Parathyroid adenoma (tissue), 2 donors: ENCODE measurements around the gene AQP10.

Source experiments
- H2AFZ ChIP-seq: fragments of 300-600 bp; sonication (generic); one replicate; pipeline ENCODE4 v1.7.0; 2017; ENCODE audit warnings: antibody characterized with exemption, mild to moderate bottlenecking
- H3K27ac ChIP-seq: fragments of 300-600 bp; sonication (generic); one replicate; pipeline ENCODE4 v1.7.0; 2017
- H3K27me3 ChIP-seq: fragments of 300-600 bp; sonication (generic); one replicate; pipeline ENCODE4 v1.7.0; 2017; ENCODE audit warnings: low read length; ENCODE audit not compliant: control insufficient read depth, insufficient read depth
- H3K36me3 ChIP-seq: fragments of 300-600 bp; sonication (generic); one replicate; pipeline ENCODE4 v1.7.0; 2017; ENCODE audit warnings: low read length; ENCODE audit not compliant: control insufficient read depth, insufficient read depth
- H3K4me1 ChIP-seq: fragments of 300-600 bp; sonication (generic); one replicate; pipeline ENCODE4 v1.7.0; 2017; ENCODE audit warnings: control low read depth
- H3K4me2 ChIP-seq: fragments of 300-600 bp; sonication (generic); one replicate; pipeline ENCODE4 v1.7.0; 2017; ENCODE audit warnings: low read length
- H3K4me3 ChIP-seq: fragments of 300-600 bp; sonication (generic); one replicate; pipeline ENCODE4 v1.7.0; 2017; ENCODE audit warnings: low read depth, low read length
- H3K79me2 ChIP-seq: fragments of 300-600 bp; sonication (generic); one replicate; pipeline ENCODE4 v1.7.0; 2017; ENCODE audit warnings: control low read depth
- H3K9ac ChIP-seq: fragments of 300-600 bp; sonication (generic); one replicate; pipeline ENCODE4 v1.7.0; 2017; ENCODE audit warnings: mild to moderate bottlenecking
- H3K9me3 ChIP-seq: fragments of 300-600 bp; sonication (generic); one replicate; pipeline ENCODE4 v1.7.0; 2017; ENCODE audit warnings: low read length; ENCODE audit not compliant: control insufficient read depth
- TF ChIP-seq, protein P1 (sequence below): fragments of 300-600 bp; sonication (generic); IDR thresholded peaks from one replicate; pipeline ENCODE4 v1.7.0; 2017; ENCODE audit warnings: antibody characterized with exemption, mild to moderate bottlenecking
- donor health status: primary hyperparathyroidism.

AQP10 gene

DNA sequence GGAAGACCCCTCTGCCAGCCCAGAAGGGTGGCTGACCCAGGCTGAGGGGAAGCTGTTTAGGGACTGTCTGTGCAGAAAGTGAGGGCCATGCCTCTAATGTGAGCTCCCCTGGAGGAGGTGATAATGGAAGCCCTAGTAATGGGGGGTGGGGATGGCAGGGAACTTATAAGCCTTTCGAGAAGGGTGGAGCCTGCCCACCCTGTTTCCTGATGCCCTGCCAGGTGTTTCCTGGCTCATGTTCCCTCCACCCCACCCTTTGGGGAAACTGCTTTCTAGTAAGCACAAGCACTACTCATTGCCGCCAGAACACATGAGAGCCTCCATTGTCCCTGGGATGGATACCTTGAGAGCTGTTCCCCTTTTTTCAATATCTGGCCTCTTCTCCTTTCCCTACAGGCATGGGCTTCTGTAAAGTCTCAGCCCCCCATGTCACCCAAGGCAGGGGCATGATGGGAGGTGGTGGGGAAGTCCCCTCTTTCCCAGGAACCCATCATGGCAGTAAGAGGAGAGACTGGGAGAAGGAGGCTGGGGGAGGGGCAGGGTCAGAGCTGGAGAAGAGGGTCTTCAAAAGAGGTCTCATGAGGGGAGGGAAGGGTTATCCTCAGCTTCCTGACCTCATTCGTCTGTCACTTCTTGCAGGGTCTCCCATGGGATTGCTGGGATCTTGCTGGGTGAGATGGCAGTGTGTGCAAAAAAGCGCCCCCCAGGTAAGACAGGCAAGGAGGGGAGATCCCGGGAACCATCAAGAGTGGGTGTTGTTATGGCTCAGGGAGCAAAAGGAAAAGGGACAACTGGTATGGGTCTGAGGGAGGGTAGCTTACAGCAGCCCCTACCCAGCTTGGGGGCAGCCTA, 6.8 kb downstream of the AQP10 start:
- H3K4me3 ChIP-seq = peak overlapping the region; percentile 35
- peak overlapping the region; percentile 50 for H2AFZ ChIP-seq
- TF ChIP-seq, protein P1, sequence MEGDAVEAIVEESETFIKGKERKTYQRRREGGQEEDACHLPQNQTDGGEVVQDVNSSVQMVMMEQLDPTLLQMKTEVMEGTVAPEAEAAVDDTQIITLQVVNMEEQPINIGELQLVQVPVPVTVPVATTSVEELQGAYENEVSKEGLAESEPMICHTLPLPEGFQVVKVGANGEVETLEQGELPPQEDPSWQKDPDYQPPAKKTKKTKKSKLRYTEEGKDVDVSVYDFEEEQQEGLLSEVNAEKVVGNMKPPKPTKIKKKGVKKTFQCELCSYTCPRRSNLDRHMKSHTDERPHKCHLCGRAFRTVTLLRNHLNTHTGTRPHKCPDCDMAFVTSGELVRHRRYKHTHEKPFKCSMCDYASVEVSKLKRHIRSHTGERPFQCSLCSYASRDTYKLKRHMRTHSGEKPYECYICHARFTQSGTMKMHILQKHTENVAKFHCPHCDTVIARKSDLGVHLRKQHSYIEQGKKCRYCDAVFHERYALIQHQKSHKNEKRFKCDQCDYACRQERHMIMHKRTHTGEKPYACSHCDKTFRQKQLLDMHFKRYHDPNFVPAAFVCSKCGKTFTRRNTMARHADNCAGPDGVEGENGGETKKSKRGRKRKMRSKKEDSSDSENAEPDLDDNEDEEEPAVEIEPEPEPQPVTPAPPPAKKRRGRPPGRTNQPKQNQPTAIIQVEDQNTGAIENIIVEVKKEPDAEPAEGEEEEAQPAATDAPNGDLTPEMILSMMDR = no peak
- H3K4me1 ChIP-seq = peaks cover 3% of the 10 kb centered on the region
- peak overlapping the region; percentile 59 for H3K4me2 ChIP-seq
- H3K79me2 ChIP-seq = no peaks in the 10 kb centered on the region
- H3K9ac ChIP-seq = no peak overlapping the region
- no peaks in the 10 kb centered on the region for H3K9me3 ChIP-seq
- no peaks in the 10 kb centered on the region for H3K27me3 ChIP-seq
- H3K36me3 ChIP-seq = no peaks in the 10 kb centered on the region
- no peak overlapping the region for H3K27ac ChIP-seq

DNA sequence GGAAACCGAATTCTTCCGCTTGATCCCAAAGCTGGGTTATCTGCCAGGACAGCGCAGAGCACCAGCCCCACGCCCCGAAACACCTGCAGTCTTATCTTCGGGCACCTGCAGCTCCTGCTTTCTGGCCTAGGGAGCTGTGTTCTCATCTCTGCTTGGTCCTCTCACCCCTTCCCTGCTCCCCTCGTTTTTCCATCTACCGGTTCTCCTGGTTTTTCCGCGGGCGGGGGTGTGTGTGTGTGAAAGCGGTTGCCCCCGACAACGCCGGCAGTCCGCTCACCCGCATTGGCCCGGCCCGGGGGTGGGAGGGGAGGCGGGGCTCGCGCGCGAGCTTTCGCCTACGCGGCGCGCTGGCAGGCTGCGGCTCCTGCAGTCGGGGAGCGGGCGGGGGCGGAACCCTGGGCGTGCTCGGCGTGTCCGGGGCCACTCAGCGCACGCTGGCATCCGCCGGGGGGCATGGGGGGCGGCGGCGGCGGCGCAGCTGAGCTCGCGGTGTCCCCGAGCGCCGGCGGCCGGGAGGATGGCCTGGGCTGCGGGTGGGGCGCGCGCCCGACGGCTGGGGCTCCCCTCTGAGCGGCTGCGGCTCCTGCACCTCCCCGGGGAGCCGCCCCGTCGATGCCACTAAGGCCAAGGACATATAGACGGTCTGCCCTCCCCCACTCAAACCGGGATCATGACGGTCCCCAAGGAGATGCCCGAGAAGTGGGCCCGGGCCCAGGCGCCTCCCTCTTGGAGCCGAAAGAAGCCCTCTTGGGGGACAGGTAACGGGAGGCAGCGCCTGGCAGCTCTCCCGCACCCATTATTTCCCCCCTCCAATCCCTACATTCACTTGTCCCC, 7.6 kb downstream of the AQP10 start:
- H2AFZ ChIP-seq = peak overlapping the region; percentile 50
- TF ChIP-seq, protein P1 = no peak
- peaks cover 3% of the 10 kb centered on the region for H3K4me1 ChIP-seq
- H3K9me3 ChIP-seq = no peaks in the 10 kb centered on the region
- H3K27me3 ChIP-seq = no peaks in the 10 kb centered on the region
- no peaks in the 10 kb centered on the region for H3K79me2 ChIP-seq
- H3K4me3 ChIP-seq = peak overlapping the region; percentile 35
- H3K27ac ChIP-seq = no peak overlapping the region
- H3K9ac ChIP-seq = no peak overlapping the region
- peak overlapping the region; percentile 59 for H3K4me2 ChIP-seq
- no peaks in the 10 kb centered on the region for H3K36me3 ChIP-seq

DNA sequence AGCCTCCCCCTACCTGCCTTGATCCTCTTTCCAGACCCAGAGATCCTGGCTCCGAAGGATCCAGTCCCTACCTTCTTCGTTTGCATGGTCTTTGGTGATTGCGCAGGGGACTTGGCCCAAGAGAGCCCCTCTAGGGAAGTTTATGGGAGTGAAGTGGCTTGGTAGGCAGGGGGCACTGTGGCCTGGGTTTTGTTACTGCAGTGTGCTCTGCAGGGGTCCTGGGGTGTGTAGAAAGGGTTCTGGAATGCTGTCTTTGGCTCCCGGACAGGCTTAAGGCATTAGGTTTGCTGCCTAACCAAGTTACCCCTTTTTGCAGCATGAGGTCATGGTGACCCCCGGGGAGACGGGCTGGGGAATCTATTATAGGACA, 8.2 kb downstream of the AQP10 start:
- Histone ChIP-seq H3K36me3 (no peaks in the 10 kb centered on the region), H3K27me3 (no peaks in the 10 kb centered on the region), H3K4me2 (peak overlapping the region; percentile 59), H3K9me3 (no peaks in the 10 kb centered on the region), H3K79me2 (no peaks in the 10 kb centered on the region), H3K27ac (no peak overlapping the region), H3K4me3 (no peak overlapping the region), H3K4me1 (peaks cover 3% of the 10 kb centered on the region), H3K9ac (no peak overlapping the region), H2AFZ (no peak overlapping the region)
- TF ChIP-seq, protein P1 = no peak

DNA sequence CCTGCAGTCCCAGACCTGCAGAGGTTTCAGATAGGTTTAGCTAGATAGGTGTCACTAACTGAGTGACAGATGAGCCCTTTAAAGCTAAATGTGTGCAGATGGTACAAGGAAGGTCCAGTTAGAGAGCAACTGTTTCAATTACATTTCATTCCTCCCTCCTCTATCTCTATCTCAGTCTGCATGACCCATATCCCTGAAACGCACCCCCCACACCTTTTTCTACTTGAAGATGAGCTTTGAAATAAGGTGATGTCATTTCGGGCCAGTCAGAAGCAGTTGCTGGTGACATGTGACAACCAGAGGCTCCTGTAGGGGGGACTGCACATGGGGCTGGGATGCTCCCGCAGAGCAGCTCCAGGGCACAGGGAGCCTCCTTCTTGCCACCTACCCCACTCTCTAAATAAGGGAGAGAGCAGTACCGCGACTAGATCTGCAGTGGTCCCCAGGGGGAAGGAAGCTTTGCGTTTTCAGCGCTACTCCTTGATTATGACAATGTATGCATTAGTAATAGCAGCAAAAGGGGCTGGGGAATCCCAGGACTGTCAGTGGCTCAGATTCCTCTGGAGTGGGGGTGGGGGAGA, 8.7 kb downstream of the AQP10 start:
- peaks cover 3% of the 10 kb centered on the region for H3K4me1 ChIP-seq
- TF ChIP-seq, protein P1 = no peak
- H3K4me2 ChIP-seq = no peak overlapping the region
- H3K79me2 ChIP-seq = no peaks in the 10 kb centered on the region
- no peaks in the 10 kb centered on the region for H3K27me3 ChIP-seq
- H3K36me3 ChIP-seq = no peaks in the 10 kb centered on the region
- H3K9ac ChIP-seq = no peak overlapping the region
- no peak overlapping the region for H3K27ac ChIP-seq
- H2AFZ ChIP-seq = no peak overlapping the region
- no peak overlapping the region for H3K4me3 ChIP-seq
- H3K9me3 ChIP-seq = no peaks in the 10 kb centered on the region
